ENCODE measurements around the gene RGS10. TPM values are rescaled to one million over a fixed set of nuclear protein-coding genes. Genes with fewer than 3 reads are reported as not detected.

The RGS10 gene
- total RNA-seq, 1 experiment from 2014 or later, result 36.2 TPM

Other genes with a start within 250 kb of the RGS10 start
- gene TIAL1, start 54.2 kb upstream of the RGS10 start, total RNA-seq (2014; rRNA removed; shearing (Covaris generic)), result 37.9 and 51.4 TPM in 2 replicates
- gene BAG3, start 108.7 kb upstream of the RGS10 start, total RNA-seq (2014; rRNA removed; shearing (Covaris generic)), result 8.8 and 10.7 TPM in 2 replicates
- 8.9 and 9.5 TPM in 2 replicates for gene INPP5F, start 183.3 kb upstream of the RGS10 start, total RNA-seq (2014; rRNA removed; shearing (Covaris generic))